Kidney tubule cell (primary cell): ENCODE measurements around the gene CCDC136.
A peak's percentile ranks its signal among the peaks of the same experiment; 100 is the strongest.

Experiments
- DNase-seq: peaks from one replicate; pipeline ENCODE4 v3.0.0-alpha.2; 2018; ENCODE audit warnings: low spot score

CCDC136 gene

GRCh38 chr7:128862571-128863432, 71.0 kb downstream of the CCDC136 start, which contains the start of gene ATP6V1F:
TSS of gene ATP6V1F (plus strand) at chr7:128862856. CDS start at chr7:128862905, 49 bp downstream.
- peak; percentile 98 for DNase-seq

GRCh38 chr7:128863433-128863989, 71.7 kb downstream of the CCDC136 start:
- peak; percentile 80 for DNase-seq

- no peak for DNase-seq
Measured at GRCh38 chr7:128865303-128865702, 73.5 kb downstream of the CCDC136 start.

- DNase-seq = no peak
Measured at GRCh38 chr7:128865996-128866877, 74.5 kb downstream of the CCDC136 start.

GRCh38 chr7:128867241-128867640, 75.5 kb downstream of the CCDC136 start:
- DNase-seq = no peak

GRCh38 chr7:128867842-128868623, 76.3 kb downstream of the CCDC136 start:
- DNase-seq = no peak

- no peak for DNase-seq
Measured at GRCh38 chr7:128868624-128869137, 76.9 kb downstream of the CCDC136 start.

- peak; percentile 58 for DNase-seq
Measured at GRCh38 chr7:128869138-128869943, 77.6 kb downstream of the CCDC136 start.

- DNase-seq = no peak
Measured at GRCh38 chr7:128869944-128870285, 78.1 kb downstream of the CCDC136 start.

GRCh38 chr7:128871050-128871449, 79.3 kb downstream of the CCDC136 start:
- no peak for DNase-seq
